Activated gamma-delta T cell treated with Interleukin-2 at 50 U/mL for 16 hours (primary cell): ENCODE results near the gene UBR1.

Experiments
- DNase-seq: peaks from one replicate; pipeline ENCODE4 v3.0.0-alpha.2; 2020

Gene UBR1

DNA sequence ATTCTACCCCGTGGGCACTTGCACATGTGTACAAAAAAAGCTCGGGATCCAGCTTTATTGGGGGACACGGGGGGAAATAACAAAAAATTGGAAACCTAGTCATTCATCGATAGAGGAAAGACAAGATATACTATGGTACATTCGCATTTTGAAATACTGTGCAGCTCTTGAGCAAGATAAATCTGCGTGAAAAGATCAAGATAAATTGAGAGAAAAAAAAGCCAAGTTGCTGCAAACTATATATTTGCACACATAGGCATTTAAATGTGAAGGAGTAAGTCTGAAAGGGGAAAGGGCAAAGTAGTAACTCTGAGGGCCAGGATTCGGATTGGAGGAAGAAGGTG, 620 bp upstream of the UBR1 start:
- no peak for DNase-seq

DNA sequence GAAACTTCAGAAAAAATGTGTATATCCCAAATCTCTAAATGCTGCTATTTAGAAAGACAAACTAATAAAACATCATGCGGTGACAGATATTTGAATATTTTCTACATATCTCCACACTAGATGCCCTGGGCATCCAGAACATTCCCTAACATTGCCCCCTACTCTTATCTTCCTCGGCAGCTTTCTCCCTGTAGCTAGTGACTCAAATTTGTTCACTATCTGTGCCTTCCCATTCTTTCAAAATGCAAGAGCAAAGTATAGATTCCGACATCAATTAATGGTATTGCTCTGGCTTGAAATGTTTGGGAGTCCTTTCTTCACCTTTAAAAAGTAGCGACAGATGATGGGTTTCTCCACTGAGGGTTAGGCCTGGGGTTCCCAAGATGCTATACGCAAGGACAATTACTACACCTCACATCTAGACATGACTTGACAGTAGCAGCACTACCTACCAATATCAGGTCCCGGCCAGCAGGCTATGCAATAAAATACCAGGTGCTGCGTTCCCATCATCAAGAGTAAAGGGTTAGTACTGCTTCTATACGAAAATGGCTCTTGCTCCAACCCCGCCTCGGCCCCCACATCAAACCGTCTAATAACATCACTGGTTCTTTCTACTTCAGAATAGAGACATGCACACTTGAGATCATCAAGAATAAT, 631 bp downstream of the UBR1 start:
- DNase-seq = no peak

DNA sequence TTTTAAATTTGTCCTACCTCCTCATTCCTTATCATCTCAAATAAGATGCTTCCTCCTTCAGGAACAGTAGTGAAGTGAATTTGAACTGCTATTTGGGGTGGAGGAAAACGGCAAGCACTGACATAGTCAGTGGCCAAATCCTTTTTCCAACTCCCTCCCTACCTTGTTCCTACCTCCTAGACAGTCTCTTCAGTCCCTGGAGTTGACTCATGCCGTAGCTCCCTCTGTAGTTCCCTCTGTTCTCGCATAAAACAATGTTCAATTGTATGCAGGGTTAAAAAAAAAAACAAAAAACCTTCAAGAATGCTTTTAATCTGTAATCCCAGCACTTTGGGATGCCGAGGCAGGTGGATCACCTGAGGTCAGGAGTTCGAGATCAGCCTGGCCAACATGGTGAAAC, 1.4 kb downstream of the UBR1 start:
- no peak for DNase-seq

DNA sequence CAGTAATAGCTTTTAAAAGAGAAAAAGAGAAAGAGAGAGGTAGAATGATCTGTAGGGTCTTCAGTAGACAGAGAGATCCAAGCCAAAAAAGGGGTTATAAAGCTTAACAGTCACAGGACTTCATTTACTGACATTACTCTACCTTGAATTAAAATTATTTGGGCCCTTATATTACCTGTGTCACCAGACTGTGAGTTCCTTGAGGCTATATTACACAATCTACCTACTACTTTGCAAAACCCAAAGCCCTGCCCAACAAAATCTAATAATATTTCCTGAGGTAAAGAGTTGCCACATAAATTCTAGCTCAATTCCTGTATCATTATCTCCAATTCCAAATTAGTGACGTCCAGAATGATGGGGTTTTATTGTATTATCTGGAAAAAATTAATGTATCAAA, 1.9 kb downstream of the UBR1 start:
- no peak for DNase-seq

- DNase-seq = no peak
Measured at GRCh38 chr15:43102187-43102586, 3.7 kb downstream of the UBR1 start.

DNA sequence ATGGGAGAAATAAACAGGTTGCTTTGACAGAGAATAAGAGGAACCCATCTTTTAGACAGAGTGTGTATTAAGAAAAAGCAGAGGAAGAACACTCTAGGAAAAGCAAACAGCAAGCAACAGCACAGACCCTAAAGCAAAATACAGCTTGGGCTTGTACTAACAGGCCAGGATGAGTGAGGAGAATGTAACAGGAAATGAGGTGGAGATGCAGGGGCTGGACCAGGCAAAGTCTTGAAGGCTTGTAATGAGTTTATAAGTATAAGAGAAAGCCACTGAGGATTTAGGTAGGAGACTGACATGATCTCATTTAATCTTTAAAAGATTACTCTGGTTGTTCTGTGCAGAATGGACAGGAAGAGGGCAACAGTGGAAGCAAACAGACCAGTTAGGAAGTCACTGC, 4.9 kb downstream of the UBR1 start:
- DNase-seq = no peak

- DNase-seq = no peak
Measured at GRCh38 chr15:43099105-43099845, 6.6 kb downstream of the UBR1 start.

GRCh38 chr15:43096411-43096810, 9.4 kb downstream of the UBR1 start:
- DNase-seq = no peak

DNA sequence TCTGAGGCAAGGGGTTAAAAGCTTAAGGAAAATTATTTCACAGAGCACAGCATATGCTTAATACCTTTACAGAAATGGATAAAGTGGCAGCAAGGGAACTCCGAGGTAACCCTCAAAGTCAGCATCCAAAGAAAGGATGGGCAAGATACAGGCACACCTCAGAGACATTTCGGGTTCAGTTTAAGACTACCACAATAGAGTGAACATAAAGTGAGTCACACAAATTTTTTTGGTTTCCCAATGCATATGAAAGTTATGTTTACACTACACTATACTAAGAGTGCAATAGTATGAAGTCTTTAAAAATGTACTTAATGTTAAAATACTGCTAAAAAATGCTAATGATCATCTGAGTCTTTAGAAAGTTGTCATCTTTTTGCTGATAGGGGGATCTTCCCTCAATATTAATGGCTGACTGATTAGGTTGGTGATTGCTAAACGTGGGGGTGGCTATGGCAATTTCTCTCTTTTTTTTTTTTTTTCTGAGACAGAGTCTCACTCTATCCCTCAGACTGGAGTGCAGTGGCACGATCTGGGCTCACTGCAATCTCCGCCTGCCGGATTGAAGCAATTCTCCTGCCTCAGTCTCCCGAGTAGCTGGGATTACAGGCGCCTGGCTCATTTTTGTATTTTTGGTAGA, 10.0 kb downstream of the UBR1 start:
- no peak for DNase-seq

DNA sequence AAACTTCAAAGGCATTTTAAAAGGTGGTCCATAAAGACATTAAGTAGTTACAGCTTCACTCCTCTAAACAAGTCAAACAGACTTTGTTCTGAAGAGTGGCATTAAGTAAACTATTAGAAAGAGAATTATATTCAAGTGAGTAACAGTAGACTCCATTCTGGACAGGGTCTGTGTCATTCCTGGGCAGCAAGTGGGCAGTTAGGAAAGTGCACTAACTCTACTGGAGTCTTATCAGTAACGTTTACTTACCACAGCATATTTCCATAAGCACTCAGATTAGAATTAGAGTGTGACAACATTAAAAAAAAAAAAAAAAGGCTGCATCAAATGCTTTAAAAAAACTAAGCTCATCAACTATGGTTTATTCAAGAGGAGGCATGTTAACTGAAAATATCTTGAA, 10.6 kb downstream of the UBR1 start:
- DNase-seq = no peak

- no peak for DNase-seq
Measured at GRCh38 chr15:43094416-43095030, 11.3 kb downstream of the UBR1 start.

GRCh38 chr15:43093026-43093425, 12.8 kb downstream of the UBR1 start:
- no peak for DNase-seq

- no peak for DNase-seq
Measured at GRCh38 chr15:43091859-43092258, 14.0 kb downstream of the UBR1 start.

GRCh38 chr15:43086551-43086950, 19.3 kb downstream of the UBR1 start:
- no peak for DNase-seq

- no peak for DNase-seq
Measured at GRCh38 chr15:43085921-43086320, 19.9 kb downstream of the UBR1 start.

GRCh38 chr15:43082509-43082908, 23.3 kb downstream of the UBR1 start:
- no peak for DNase-seq

- no peak for DNase-seq
Measured at GRCh38 chr15:43081283-43081682, 24.6 kb downstream of the UBR1 start.

- DNase-seq = no peak
Measured at GRCh38 chr15:43071451-43071850, 34.4 kb downstream of the UBR1 start.

GRCh38 chr15:43070893-43071292, 34.9 kb downstream of the UBR1 start:
- no peak for DNase-seq

GRCh38 chr15:43070249-43070648, 35.6 kb downstream of the UBR1 start:
- no peak for DNase-seq

- DNase-seq = no peak
Measured at GRCh38 chr15:43067717-43068461, 37.9 kb downstream of the UBR1 start.

- no peak for DNase-seq
Measured at GRCh38 chr15:43056696-43057095, 49.1 kb downstream of the UBR1 start.

DNA sequence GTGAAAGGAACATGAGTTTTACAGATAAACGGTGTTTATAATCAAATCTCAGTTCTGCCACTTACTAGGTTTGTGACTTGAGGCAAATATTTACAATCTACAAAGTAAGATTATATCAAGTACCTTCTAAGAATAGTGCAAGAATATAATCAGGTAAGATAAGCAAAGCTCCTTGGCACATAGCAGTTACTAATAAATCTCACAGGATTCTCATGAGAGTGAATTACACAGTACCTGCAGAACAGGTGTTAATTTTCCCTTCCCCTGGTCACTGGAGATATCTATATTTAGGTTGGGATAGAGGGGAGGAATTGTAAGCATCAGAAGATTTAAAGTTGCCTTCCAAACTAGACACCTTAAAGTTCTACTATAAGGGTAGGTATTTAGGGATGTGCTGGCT, 53.0 kb downstream of the UBR1 start:
- DNase-seq = no peak
